GM12875 (cell line): Measurements from ENCODE around the gene RCAN1.
A peak's percentile ranks its signal among the peaks of the same experiment; 100 is the strongest.

ENCODE experiments used
- H3K4me3 ChIP-seq: one replicate; pipeline ENCODE4 v1.5.1; 2011; ENCODE audit warnings: low read depth, low read length, control low read depth
- CTCF ChIP-seq: IDR thresholded peaks from 2 replicates; pipeline ENCODE4 v1.5.1; 2011; ENCODE audit warnings: low read depth, mild to moderate bottlenecking, control low read depth, inconsistent platforms, low read length, moderate library complexity, borderline replicate concordance; ENCODE audit not compliant: insufficient read depth

Gene RCAN1

GRCh38 chr21:34590520-34590919 lies 24.4 kb downstream of the RCAN1 start:
- TF ChIP-seq CTCF = no peak
- no peak overlapping the region for H3K4me3 ChIP-seq

- H3K4me3 ChIP-seq = no peak overlapping the region
- TF ChIP-seq CTCF = no peak
These were observed 25.2 kb downstream of the RCAN1 start for GRCh38 chr21:34589511-34590282.

GRCh38 chr21:34583926-34584563 lies 30.9 kb downstream of the RCAN1 start:
- TF ChIP-seq CTCF = no peak

GRCh38 chr21:34582506-34583150 lies 32.3 kb downstream of the RCAN1 start:
- TF ChIP-seq CTCF = peak; percentile 54; the same call in 1 of the 2 replicates
- no peak overlapping the region for H3K4me3 ChIP-seq

More at GRCh38 chr21:34583926-34584563, 30.9 kb downstream of the RCAN1 start:
- H3K4me3 ChIP-seq = no peak overlapping the region

- no peak overlapping the region for H3K4me3 ChIP-seq
- TF ChIP-seq CTCF = no peak
These were observed 34.7 kb downstream of the RCAN1 start for GRCh38 chr21:34580181-34580700.

- no peak for TF ChIP-seq CTCF
- no peak overlapping the region for H3K4me3 ChIP-seq
These were observed 35.5 kb downstream of the RCAN1 start for GRCh38 chr21:34579411-34579810.

GRCh38 chr21:34576041-34576511 lies 38.8 kb downstream of the RCAN1 start:
- TF ChIP-seq CTCF = no peak
- H3K4me3 ChIP-seq = no peak overlapping the region
